DLD1 (cell line): ENCODE results near the gene MTF1.
"Not testable (repeated sequence)": the region's sequence is repeated elsewhere in the genome, so short reads cannot be mapped to it uniquely, and the experiment has no call there.

Source experiments
- in situ Hi-C: cut with HindIII; loops from 2 replicates; pipeline ENCODE4 v1.10.0; 2017; ENCODE audit warnings: low sequenced_read_pairs

MTF1 gene

DNA sequence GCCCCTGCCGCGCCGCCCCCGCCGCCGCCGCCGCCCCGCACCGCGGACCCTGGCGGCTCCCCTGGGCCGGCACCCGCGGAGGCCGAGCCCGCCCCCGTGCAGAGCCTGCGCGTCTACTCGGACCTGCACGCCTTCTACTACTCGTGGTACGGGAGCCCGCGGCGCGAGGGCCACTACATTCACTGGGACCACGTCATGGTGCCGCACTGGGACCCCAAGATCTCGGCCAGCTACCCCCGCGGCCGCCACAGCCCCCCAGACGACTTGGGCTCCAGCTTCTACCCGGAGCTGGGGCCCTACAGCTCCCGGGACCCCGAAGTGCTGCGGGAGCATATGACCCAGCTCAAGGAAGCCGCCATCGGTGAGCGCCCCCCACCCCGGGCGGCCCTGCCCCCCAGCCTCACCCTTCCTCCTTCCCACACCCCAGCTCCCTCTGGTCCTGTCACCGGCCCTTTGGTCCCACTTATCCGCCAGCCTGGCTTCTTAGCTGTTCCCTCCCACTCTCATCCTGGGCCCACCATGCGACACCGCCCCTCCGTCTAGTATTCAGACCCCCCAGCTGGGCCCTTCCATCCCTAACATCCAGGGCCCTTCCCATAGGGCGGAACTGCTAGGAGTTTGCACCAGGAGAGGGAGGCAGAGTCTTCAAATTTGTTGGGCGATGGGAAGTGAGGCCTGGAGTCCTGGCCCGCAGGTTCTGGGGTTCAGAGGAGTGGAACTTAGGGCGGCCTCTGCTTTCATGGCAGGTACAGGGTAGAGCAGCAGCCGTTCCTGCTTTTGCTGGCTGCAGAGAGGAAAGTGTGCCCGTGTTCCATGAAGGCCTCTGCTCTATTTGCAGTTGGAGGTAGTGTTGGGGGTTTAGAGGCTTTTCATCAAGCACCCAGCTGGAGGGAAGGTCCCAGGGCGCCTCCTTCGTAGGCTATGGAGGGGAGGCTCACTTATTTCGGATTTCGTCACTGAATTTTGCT is 64.7 kb downstream of the MTF1 start:
- in situ Hi-C loops, result no loop called here

- in situ Hi-C loops, result no loop called here
Observed at GRCh38 chr1:37793773-37794371, 65.5 kb downstream of the MTF1 start, which contains the start of gene MANEAL. Gene MANEAL, plus strand, starts transcription at chr1:37793847. Its CDS starts 336 bp downstream, at chr1:37794183.

GRCh38 chr1:37792943-37793686 is 66.3 kb downstream of the MTF1 start:
- in situ Hi-C loops, result no loop called here

GRCh38 chr1:37782491-37782890 is 76.9 kb downstream of the MTF1 start:
- in situ Hi-C loops, result no loop called here

GRCh38 chr1:37778654-37779053 is 80.7 kb downstream of the MTF1 start:
- in situ Hi-C loops, result no loop called here

GRCh38 chr1:37776946-37777516 is 82.4 kb downstream of the MTF1 start:
- in situ Hi-C loops, result no loop called here

DNA sequence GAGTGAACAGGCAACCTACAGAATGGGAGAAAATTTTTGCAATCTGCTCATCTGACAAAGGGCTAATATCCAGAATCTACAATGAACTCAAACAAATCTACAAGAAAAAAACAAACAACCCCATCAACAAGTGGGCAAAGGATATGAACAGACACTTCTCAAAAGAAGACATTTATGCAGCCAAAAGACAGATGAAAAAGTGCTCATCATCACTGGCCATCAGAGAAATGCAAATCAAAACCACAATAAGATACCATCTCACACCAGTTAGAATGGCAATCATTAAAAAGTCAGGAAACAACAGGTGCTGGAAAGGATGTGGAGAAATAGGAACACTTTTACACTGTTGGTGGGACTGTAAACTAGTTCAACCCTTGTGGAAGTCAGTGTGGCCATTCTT is 88.0 kb downstream of the MTF1 start:
- in situ Hi-C loops, result not testable (repeated sequence)

GRCh38 chr1:37767488-37767887 is 91.9 kb downstream of the MTF1 start:
- in situ Hi-C loops, result no loop called here

DNA sequence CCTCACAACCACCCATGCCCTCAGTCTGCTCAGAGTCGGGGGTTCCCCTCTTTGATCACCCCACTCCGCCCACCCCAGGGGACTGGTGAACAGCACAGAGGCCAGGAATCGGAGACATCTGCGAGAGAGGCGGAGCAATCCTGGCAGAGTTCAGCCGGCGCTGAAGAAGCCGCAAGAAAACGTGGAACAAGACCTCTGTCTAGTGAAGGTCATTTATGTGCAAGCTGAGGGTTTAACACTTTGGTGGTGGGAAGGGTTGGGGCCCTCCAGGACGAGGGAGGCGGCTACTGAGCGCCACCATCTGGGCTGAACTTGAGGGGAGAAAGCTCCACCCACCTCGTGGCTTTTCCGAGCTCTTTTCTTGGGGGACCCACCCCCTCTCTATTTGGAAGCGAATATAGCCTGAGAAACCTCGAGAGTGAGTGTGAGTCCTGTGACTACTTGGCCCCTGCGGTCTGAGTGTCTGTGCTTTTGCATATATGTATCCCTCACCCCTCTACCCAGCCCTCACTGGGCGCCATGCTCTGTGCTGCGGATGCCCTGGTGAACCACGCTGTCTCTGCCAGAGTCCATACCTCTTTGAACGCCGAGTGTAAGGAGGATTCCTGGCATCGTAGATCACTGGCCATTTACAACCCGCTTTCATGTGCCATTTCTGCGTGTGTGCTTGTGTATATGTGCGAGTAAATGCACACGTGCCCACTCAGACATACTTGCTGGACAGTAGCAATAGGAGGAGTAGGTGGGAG is 93.3 kb downstream of the MTF1 start:
- in situ Hi-C loops, result no loop called here

DNA sequence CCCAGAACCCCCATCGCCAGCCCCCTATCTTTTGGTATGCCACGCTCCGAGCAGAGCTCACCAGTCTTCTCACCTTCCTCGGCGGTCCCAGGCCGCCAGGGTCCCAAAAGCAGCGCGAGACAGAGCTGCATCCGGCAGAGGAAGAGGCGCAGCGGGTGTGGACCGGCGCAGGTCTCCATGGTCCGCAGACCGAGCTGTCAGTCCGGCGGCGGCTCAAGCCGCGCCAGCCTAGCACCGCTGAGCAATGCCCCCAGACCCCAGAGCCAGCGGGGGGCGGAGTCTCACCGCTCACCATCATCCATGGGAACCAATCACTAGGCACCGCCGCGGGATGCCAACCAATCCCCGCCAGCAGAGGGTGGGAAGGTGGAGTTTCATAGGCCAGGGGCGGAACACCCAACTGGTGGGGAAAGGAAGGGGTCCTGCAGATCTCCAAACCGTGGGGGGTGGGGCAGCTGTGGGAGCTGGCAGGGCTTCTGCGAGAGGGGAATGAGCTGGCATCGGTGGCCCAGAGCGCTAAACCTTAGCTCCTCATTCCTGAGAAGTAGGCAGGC is 94.4 kb downstream of the MTF1 start, which contains the start of gene EPHA10:
TSS of gene EPHA10 (minus strand) at position 233 of the 554 bp plus-strand sequence. CDS start at position 179, 54 bp downstream.
- in situ Hi-C loops, result no loop called here

- in situ Hi-C loops, result no loop called here
Observed at GRCh38 chr1:37764414-37764825, 95.0 kb downstream of the MTF1 start.

- in situ Hi-C loops, result no loop called here
Observed at GRCh38 chr1:37763791-37764413, 95.5 kb downstream of the MTF1 start.

DNA sequence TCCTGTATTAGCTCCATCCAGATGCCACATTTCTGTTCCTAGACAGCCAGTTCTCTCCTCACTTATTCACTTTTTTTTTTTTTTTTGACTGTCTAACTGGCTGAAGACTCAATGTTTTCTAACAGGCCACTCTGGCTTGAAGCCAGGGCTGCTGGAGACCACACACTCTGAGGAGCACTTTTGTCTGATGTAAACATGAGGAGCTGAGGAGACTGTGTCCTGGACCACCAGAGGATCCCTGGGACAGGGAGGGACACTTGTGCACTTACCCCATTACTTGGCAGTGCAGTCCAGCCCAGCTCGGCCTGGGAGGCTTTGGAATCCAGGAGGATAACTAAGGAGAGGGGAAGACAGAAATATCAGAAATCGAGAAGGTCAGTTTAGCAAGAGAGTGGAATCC is 96.9 kb downstream of the MTF1 start:
- in situ Hi-C loops, result no loop called here

GRCh38 chr1:37761416-37762095 is 97.8 kb downstream of the MTF1 start:
- in situ Hi-C loops, result no loop called here
